ENCODE data around the gene CDH26. TPM values are rescaled to one million over a fixed set of nuclear protein-coding genes. Genes with fewer than 3 reads are reported as not detected.

Gene CDH26
- total and polyA plus RNA-seq, 2 of the 13 experiments (the other 11 are each of a cell fraction or from before 2014, with no cell fraction given) = 0.40 to 1.1 TPM

GRCh38 chr20:59999502-59999901 is 41.3 kb downstream of the CDH26 start (continued):
- no peak for TF ChIP-seq ZNF609 (CRISPR knock-in tag; IDR thresholded peaks at IDR 0.05; ENCODE audit: borderline replicate concordance)
- no peak for TF ChIP-seq HMG20B (CRISPR knock-in tag; conservative IDR thresholded peaks at IDR 0.05)
- no peak for TF ChIP-seq MIER3 (CRISPR knock-in tag; IDR thresholded peaks at IDR 0.05; ENCODE audit: borderline replicate concordance)
- no peak for TF ChIP-seq ZBTB20 (CRISPR knock-in tag; IDR thresholded peaks at IDR 0.05; ENCODE audit: borderline replicate concordance, low read depth)
- TF ChIP-seq NFKBIZ (CRISPR knock-in tag; IDR thresholded peaks at IDR 0.05) = no peak
- TF ChIP-seq AKNA (CRISPR knock-in tag; IDR thresholded peaks at IDR 0.05; ENCODE audit: borderline replicate concordance) = no peak
- no peak for TF ChIP-seq HNF4G (IDR thresholded peaks at IDR 0.05; ENCODE audit: borderline replicate concordance, low read depth, low read length)
- TF ChIP-seq HNF4G (CRISPR knock-in tag; IDR thresholded peaks at IDR 0.05; ENCODE audit: borderline replicate concordance, low read depth) = no peak

All from HepG2 (cell line).